ENCODE measurements around the gene CCDC121.
"Not testable (repeated sequence)": the region's sequence is repeated elsewhere in the genome, so short reads cannot be mapped to it uniquely, and the experiment has no call there.

CCDC121 gene

DNA sequence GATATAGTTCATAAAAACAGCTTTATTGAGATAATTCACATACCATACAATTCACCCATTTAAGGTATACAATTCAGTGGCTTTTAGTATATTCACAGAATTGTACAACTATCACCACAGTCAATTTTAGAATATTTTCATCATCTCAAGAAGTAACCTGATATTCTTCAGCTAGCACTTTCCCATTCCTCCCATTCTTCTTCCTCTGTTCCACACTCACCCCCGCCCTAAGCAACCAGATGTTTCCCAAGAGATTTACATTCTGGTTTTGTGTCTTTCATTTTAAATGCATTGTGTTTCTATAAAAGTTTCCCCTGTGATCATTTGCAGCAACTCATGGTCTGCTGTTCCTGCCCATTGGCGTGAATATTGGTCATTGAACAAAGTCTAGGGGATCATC is 5.5 kb upstream of the CCDC121 start:
- DNase-seq: no peak

DNA sequence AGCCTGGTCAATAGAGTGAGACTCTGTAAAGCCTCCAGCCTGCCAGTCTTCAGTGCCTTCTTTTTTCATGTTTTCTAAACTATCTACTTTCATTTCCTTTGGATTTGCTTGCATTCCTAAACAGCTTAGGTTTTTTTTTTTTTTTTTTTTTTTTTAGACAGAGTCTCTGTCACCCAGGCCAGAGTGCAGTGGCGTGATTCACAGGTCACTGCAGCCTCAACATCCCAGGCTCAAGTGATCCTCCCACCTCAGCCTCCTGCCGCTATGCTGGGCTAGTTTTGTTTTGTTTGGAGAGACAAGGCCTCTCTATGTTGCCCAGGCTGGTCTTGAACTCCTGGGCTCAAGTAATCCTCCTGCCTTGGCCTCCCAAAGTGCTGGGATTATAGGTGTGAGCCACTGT is 1.4 kb upstream of the CCDC121 start:
- not testable (repeated sequence) for DNase-seq

DNA sequence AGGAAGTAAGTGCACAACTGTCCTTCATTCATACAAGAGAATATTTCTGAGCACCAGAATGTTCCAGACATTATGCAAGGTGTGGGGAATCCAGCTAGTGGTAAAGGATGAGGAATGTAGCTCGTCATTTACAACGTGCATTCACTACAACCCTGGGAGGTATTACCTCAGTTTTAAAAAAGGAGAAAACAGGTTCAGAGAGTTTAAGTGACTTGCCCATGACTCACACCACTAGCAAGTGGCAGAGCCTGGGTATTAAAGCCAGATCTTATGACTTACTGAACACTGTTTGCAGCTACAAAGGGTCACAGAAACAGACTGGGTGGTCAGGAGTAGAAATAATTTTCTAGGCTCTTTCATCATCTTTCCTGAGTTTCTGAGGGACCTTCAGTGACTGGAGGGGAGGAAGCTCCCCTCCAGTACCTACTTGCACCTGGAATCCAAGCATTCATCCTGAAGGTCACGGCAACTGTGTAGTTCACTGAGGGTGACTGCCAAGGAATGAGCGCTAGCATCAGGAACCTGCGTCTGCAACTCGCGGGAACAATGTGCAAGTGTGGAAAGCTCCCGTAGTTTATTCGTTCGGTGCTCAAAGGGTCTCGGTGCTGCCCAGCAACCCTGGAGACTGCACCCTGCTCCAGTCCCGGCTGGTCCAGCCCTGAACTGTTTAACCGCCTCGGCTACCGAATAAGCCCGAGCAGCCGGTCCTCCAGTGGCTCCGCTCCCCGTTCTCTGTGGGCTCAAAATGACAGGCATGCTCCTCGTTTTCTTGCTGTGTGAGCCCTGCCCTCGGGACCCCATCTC is 647 bp downstream of the CCDC121 start:
- DNase-seq: no peak

DNA sequence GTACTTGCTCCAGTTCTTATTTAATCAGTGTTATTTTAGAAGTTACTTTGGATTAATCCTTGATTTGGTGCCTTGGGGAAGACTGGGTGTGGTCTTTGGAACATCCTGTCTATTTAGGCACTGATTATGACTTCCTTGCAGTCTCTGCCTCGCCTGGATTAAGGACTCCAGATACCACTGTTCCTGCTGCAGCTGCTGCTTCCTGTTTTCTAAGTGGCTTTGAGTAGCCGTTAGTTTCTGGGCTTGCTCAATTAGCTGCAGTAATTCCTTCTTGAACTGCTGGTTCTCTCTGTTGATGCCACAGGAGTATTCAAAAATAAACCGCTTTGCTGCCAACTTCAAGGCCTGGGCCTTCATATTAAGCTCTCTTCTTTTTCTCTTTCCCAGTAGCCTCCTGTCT is 1.9 kb downstream of the CCDC121 start:
- not testable (repeated sequence) for DNase-seq

DNA sequence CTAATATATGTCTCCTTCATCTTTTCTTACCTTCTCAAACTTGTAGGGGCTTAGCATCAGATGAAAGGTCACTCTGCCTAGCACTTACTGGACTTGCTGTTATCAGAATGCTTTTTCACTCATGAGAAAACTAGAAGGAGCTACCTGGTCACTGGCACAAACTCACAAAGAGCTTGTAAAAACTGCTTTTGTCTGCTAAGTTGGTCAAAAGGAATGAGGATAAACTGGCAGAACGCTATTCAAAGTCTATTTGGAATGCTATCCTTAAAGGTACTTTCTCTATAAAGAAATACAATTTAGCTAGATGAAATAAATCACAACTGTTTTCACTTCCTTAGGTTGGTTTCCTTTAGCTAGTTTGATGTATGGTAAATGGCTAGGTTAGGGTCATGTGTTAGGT is 2.5 kb downstream of the CCDC121 start:
- DNase-seq: not testable (repeated sequence)

DNA sequence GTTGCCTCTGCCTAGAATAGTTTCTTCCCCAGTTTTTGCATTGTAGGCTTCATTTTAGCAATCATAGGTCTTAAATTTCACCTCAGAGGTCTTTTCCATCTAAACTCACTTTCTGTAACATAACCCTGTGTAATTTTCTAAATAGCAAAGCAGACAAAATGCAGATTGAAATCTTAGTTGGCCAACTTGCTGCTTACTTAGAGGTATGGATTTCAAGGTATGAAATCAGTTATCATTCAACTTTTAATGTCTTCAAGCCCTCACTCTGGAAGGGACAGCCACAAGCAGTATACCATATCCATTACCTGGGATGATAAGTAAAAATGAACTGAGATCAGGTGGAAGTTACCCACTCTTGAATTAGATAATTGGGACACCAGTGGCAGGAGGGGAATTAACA is 3.9 kb downstream of the CCDC121 start:
- no peak for DNase-seq

DNA sequence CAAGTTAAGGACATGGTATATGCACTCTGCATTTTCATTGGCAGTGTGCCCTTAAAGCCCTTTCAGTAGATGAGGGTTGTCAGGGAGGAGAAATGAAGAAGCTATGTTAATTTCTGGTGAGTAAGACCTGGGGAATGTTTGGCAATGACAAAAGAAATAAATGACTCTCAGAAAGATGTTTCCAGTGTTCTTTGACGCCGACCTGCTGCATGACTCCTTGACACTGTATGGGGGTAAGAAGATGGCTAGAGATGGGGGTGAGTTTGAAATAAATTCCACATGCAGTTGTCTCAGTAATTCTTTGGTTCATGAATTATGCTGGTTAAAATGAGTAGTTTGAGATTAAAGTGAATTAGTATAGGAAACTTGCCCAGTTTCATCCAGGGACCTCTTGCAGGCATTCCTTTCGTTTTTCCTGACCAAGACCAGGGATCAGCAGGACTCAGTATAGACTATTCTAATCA is 5.9 kb downstream of the CCDC121 start:
- DNase-seq: no peak

DNA sequence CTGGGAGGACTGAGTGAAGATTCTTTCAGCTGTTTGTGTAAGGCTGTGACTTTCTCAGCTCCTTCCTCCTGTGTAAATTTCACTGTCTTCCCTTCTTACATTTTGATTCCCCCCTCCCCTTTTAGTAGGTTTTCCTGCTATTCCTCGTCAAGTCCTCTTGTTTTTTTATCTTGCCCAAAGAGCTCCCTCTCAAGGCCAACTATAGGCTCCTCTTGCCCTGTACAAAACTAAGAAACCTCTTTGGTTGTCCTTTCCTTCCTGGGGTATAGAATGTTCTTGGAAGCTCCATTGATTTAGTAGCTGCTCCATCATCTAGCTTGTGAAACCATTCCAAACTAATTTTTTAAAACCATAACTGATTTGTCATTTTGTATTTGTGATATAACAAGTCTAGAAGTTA is 7.3 kb downstream of the CCDC121 start:
- no peak for DNase-seq

DNA sequence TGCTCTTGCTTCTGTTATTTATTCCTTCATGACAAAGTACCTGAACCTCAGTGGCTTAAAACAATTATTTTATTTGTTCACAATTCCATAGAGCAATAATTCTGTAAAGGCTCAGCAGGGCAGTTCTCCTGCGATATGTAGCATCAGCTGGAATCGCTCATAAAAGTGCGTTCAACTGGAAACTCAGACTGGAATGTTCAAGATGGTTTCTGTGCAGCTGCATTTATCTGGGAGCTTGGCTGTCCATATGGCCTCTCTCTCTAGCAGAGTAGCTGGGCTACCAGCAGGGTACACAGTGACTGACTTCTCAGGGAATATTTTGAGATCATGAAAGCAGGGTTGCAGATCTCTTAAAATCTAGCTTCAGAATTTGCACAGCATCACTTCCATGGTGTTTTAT is 13.5 kb downstream of the CCDC121 start:
- no peak for DNase-seq

DNA sequence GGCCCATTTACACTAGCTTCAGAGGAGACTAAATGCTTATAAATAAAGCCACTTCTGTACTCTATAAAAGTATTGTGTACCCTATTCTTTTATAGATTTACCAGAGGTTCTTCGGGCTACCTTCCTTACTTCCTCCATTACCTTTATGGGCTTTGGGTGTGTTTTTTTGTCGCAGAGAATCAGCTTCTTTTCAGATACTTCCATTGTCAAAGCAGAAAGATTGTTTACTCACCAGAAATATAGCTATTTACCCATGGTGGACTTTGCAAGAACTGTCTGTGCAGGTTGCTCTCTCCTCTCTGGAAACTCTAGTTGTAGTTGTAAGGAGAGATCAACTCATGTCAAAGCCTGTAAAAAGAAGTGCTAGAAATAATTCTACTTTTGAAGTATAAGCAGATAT is 14.8 kb downstream of the CCDC121 start:
- no peak for DNase-seq

DNA sequence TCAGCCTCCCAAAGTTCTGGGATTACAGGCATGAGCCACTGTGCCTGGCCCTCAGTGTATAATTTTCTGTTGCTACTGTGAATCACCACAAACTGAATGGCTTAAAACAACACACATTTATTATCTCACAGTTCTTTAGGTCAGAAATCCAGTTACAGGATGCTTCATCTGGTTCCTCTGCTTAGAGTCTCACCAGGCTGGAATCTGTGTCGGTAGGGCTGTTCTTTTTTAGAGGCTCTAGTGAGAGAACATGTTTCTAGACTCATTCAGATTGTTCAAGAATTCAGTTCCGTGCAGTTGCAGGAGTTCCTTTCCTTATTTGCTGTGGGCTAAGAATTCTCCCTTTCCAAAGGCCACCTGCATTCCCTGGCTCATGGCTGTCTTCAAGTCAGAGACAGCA is 22.2 kb downstream of the CCDC121 start:
- no peak for DNase-seq

DNA sequence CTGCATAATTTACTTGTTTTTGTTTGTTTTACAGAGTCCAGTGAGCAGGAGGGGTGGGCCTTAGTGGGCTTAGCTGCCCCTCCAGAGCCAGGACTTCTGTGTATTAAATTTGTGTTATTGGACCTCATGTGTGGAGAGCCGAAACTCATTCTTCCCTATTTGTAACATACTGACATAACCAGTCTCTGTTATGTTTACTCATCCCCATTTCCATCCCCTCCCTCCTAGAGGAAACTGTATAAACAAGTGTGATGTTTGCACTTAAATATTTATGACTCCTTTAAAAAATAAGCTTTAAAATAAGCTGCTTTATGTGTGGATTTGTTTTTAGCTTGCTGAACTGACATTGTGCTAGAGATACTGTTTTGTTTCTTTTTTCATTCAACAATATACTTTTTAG is 32.2 kb downstream of the CCDC121 start:
- DNase-seq: no peak

DNA sequence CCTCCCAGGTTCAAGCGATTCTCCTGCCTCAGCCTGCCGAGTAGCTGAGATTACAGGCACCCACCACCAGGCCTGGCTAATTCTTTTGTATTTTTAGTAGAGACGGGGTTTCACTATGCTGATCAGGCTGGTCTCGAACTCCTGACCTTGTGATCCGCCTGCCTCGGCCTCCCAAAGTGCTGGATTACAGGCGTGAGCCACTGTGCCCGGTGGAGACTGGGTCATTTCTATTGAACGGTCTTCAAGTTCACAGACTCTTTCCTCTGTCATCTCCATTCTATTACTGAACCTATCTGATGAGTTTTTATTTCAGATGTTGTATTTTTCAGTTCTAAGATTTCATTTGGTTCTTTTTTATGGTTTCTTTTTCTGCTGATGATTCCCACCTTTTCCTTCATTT is 33.4 kb downstream of the CCDC121 start:
- not testable (repeated sequence) for DNase-seq

DNA sequence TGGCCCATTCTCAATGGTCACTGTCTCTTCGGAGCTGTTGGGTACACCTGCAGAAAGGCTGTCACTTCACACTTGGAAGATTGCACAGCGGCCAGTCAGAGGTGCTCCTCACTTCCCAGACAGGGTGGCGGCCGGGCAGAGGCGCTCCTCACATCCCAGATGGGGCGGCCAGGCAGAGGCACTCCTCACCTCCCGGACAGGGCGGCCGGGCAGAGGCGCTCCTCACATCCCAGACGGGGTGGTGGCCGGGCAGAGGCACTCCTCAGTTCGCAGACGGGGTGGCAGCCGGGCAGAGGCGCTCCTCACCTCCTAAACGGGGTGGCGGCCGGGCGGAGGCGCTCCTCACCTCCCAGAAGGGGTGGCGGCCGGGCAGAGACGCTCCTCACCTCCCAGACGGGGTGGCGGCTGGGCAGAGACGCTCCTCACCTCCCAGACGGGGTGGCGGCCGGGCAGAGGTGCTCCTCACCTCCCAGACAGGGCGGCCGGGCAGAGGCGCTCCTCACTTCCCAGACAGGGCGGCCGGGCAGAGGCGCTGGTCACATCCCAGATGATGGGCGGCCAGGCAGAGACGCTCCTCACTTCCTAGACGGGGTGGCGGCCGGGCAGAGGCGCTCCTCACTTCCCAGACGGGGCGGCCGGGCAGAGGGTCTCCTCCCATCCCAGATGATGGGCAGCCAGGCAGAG is 34.6 kb downstream of the CCDC121 start:
- not testable (repeated sequence) for DNase-seq

DNA sequence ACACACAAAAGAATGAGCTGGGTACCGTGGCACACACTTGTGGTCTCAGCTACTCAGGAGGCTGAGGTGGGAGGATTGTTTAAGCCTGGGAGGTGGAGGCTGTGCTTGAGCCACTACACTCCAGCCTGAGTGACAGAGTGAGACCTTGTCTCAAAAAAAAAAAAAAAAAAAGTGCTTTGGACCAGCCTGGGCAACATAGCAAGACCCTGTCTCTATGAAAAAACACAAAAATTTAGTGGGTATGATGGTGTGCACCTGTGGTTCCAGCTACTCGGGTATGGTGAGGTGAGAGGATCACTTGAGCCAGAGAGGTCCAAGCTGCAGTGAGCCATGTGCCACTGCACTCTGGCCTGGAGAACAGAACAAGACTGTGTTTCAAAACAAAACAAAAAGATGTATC is 35.6 kb downstream of the CCDC121 start:
- DNase-seq: no peak

DNA sequence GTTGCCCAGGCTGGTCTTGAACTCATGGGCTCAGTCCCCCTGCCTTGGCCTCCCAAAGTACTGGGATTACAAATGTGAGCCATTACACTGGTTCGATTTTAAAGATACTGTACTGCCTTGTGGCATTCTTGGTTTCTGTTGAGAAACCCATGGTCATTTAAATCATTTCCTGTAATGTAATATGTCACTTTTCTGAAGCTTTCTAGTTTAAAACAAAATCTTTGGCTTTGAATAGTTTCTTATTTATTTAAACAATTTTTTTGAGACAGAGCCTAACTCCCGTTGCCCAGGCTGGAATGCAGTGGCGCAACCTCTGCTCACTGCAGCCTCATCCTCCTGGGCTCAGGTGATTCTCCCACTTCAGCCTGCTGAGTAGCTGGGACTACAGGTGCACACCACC is 37.1 kb downstream of the CCDC121 start:
- no peak for DNase-seq

DNA sequence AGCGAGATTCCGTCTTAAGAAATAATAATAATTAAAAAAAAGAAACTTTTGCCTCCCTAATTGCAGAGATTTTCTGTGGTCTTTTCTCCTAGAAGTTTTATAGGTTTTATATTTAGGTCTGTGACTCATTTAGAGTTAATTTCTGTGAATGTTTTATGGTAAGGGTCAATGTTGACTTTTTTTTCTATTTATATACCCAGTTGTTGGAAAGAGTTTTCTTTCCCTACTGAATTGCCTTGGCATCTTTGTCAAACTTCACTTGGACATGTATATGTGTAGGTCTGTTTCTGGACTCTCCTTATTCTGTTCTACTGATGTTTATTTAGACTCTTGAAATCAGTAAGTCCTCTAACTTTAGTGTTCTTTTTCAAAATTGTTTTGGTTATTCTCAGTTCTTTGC is 40.5 kb downstream of the CCDC121 start:
- DNase-seq: no peak

DNA sequence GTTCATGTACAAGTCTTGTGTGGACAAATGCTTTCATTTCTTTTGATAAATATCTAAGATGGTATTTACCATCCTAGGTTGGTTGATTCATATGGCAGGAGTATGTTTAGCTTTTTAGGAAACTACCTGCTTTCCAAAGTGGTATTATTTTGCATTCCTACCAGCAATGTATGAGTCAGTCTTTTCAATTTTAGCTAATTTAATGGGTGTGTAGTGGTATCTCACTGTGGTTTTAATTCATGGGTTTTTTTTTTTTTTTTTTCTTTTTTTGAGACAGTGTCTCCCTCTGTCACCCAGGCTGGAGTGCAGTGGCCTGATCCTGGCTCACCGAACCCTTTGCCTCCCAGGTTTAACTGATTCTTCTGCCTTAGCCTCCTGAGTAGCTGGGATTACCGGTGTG is 41.8 kb downstream of the CCDC121 start:
- DNase-seq: no peak

DNA sequence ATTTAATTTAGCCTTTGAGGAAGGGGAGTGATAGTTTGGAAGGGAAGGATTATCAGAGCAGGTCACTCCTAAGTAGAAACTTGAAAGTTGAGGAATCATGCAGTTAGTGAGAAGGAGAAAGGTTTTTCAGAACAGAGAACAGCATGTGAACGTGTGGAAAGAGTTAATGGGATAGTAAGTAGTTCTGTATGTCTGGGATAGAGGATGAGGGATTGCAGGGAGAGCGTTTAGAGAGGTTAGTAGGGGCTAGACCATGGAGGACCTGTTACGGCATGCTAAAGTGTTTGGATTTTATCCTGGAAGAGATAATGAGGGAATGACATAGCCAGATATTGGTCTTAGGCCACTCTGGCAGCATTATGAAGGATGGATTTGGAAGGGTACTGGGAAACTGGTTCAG is 44.2 kb downstream of the CCDC121 start:
- no peak for DNase-seq

DNA sequence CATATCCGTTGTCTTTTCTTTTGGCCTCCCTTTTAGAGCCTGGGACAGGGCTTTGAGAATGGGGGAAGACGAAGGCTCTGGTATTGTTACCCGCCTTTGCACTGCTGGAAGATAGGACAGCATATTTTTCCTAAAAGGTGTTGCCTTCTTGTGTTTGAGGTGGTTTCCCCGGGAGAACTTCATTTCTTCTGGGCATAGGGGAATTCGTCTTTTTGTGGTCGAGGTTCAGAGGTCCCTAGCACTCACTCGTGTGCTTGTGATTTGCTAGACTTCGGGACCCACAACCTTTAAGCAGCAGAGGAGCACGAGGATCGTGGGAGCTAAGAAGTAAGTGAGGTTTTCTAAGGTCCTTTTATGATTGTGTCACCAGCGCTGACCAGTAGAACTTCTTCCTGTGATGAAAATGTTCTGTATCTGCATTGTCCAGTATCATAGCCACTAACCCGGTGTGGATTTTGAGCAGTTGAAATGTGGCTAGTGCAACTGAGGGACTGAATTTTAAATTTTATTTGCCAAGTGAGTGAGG is 45.4 kb downstream of the CCDC121 start:
- no peak for DNase-seq

DNA sequence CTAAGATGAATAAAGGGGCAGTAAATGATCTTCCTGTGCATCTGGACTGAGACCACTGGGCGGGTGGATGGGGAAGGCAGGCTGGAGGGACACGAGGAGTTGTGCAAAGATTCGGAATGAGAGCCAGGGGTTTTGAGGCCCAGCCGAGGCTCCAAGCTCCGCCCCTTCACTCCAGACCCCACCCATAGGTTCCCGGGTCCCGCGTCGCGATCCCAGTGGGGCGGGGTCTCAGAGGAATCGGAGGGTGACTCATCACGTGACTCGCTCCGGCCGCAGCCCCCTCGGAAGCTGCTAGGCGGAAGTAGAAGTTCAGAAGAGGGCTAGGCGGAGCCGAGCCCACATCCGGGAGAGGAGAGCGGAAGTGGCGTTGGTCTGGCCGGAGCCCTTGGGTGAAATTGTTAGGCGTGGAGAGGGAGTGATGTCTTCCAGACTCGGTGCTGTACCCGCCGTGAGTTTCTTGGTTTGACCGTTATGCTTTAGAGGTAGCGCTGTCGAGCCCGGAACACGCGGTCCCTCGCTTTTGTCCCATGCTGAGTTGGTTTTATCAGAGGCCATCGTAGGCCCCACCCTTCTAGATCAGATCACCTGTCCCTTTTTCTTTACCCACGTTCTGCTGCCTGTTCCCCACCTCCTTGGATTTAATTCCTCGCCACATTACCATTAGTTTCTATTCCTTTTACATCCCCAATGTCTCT is 46.0 kb downstream of the CCDC121 start, which contains the start of gene ZNF512:
ZNF512 (plus strand) TSS at position 348 of the 695 bp plus-strand sequence; CDS start at position 419, 71 bp downstream.
- peak; percentile 69 for DNase-seq

DNA sequence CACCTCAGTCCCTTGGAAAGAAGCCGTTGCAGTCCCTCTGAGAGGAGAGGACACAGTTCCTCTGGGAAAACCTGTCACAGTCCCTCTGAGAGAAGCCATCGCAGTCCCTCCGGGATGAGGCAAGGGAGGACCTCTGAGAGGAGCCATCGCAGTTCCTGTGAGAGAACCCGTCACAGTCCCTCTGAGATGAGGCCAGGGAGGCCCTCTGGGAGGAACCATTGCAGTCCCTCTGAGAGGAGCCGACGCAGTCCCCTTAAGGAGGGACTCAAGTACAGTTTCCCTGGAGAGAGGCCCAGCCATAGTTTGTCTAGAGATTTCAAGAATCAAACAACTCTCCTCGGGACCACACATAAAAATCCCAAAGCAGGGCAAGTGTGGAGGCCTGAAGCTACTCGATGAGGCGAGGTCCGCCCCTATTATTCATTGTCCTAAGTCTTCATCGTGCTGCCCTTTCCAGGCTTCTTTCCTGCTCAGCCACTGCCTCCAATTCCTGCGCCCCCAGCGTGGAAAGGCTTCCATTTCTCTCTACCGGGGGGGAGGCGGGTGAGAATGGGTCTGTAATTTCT is 46.6 kb downstream of the CCDC121 start:
- DNase-seq: no peak
